GM12801 (cell line): ENCODE data around the gene NFATC2.

ENCODE experiments used
- CTCF ChIP-seq: IDR thresholded peaks from one replicate; pipeline ENCODE4 v1.5.1; 2011; ENCODE audit warnings: control low read depth; ENCODE audit not compliant: insufficient read length; ENCODE audit errors: extremely low read depth

NFATC2 gene

DNA sequence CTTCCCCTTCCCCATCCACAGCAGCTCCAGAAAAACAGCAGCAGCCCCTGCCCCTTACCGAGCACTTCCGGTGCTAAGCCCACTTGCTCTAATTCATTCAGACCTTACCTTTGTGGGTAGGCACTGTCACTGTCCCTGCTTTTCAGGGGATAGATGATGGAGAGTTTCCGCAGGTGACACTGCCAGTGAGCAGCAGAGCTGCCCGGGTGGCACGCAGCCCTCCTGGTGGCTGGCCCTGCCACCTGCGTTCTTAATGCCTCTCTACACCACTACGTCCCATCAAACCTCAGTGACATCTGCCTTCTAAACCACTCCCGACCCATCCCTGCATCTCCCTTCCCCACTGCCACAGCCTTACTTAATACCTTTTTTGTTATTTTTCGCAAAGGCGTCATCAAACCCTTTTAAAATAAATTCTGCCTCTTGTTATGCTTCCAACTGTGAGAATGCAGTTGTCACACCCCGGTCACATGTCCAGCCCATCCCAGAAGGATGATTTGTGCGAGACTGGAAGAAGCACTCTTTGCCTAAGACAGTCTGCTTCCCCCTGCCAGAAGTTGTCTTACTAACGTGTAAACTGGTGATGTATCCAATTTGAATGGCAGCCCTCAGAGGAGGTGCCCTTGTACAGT is 89.7 kb downstream of the NFATC2 start:
- TF ChIP-seq CTCF, result no peak

DNA sequence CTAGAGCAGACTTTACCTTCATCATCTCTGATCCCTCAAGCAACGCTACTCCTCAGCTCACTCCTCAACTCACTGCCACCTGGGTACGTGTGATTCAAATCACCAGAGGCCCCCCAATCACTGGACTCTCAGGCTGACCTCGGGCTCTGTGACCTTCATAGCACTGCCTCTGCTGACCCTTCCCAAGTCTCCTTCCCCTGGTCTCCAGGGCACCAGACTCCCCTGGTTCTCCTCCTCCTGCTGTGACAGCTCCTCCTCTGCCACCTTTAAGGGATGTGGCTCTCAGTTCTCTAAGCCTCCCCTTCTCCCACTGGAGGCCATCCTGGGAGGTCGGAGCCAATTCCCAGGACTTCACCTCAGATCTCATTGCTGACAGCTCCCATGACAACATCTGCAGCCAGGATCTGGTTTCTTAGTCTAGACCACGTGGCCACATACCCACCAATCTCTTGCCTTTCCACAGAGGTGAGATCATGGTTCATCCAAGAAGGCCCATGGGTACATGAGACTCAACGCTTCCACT is 90.4 kb downstream of the NFATC2 start:
- no peak for TF ChIP-seq CTCF

GRCh38 chr20:51451484-51451883 is 91.0 kb downstream of the NFATC2 start:
- TF ChIP-seq CTCF, result no peak

DNA sequence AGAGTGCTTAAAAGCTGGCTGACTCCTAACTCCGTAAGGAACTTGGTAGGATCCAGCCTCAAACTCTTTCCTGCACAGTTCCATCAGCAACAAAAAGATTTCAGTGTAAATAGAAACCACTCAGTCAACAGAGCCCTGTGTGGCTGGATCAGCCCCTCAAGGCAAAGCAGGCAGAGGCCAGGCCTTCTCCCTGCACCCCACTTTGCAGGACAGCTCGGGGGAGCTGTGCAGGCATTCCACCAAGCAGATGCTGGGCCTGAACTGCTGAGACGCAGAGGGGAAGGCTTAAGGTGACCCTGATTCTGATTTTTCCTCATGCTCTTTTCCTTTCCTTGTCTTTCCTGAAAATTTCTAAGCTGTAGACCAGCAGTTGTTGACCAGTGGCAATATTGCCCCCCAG is 91.5 kb downstream of the NFATC2 start:
- no peak for TF ChIP-seq CTCF

GRCh38 chr20:51450221-51450712 is 92.3 kb downstream of the NFATC2 start:
- TF ChIP-seq CTCF, result no peak

GRCh38 chr20:51449498-51450220 is 92.9 kb downstream of the NFATC2 start:
- no peak for TF ChIP-seq CTCF

DNA sequence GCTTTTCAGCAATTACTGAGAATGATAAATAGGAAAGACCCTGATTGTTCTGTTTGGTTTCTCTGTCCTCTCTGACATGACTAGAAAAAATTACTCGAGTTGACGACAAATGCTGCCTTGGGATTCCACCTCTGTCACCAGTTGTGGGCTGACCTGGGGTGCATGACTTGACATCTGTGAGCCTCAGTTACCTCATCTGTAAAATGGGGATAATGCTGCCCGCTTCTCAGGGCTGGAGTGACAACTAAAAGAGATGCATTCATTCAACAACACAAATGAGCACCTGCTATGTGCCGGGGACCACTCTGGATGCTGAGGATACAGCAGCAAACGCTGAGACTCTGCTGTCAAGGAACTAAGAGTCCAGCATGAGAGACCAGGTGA is 94.8 kb downstream of the NFATC2 start:
- TF ChIP-seq CTCF, result no peak
